Naive B cell (primary cell): ENCODE data around the gene SS18. TPM values are rescaled to one million over a fixed set of nuclear protein-coding genes. Genes with fewer than 3 reads are reported as not detected.

Source experiments
- ATAC-seq, 2 donors: fragments of 150-1000 bp; cut with Tn5 transposase; 2 replicates each; pipeline ENCODE4 v1.10.0; 2021; ENCODE audit warnings: low read depth in 2 of 2, mild to moderate bottlenecking in 2 of 2, moderate library complexity in 2 of 2
- DNase-seq: peaks from one replicate; pipeline ENCODE4 v3.0.0; 2022
- H3K27ac Mint-ChIP-seq, 6 donors: one replicate each; pipeline ENCODE4 v1.8.0; 2020 to 2022; ENCODE audit warnings: mild to moderate bottlenecking in 6 of 6, mixed read lengths in 6 of 6, moderate library complexity in 5 of 6, inconsistent platforms in 2 of 6
- H3K27me3 Mint-ChIP-seq, 3 donors: one replicate each; pipeline ENCODE4 v1.8.0; 2021 to 2022; ENCODE audit warnings: mixed read lengths in 3 of 3, mild to moderate bottlenecking in 1 of 3
- H3K36me3 Mint-ChIP-seq, 2 donors: one replicate each; pipeline ENCODE4 v1.8.0; 2020 to 2022; ENCODE audit warnings: mixed read lengths in 2 of 2, inconsistent platforms in 1 of 2, mild to moderate bottlenecking in 1 of 2
- H3K4me1 Mint-ChIP-seq, 3 donors: one replicate each; pipeline ENCODE4 v1.8.0; 2020 to 2022; ENCODE audit warnings: mixed read lengths in 3 of 3, inconsistent platforms in 1 of 3, mild to moderate bottlenecking in 1 of 3, moderate library complexity in 1 of 3
- H3K4me3 Mint-ChIP-seq, 8 donors: one replicate each; pipeline ENCODE4 v1.8.0; 2020 to 2022; ENCODE audit warnings: mild to moderate bottlenecking in 8 of 8, mixed read lengths in 8 of 8, moderate library complexity in 8 of 8, inconsistent platforms in 2 of 8
- H3K9me3 Mint-ChIP-seq, 7 donors: one replicate each; pipeline ENCODE4 v1.8.0; 2020 to 2022; ENCODE audit warnings: mixed read lengths in 7 of 7, mild to moderate bottlenecking in 5 of 7, inconsistent platforms in 2 of 7, moderate library complexity in 1 of 7
- polyA plus RNA-seq, 6 donors: library from polyadenylated mRNA; unstranded; fragments of 300-500 nt; fragmentation: Illumina TruSeq; gene quantifications; one replicate each; pipeline ENCODE4 v1.2.3, GENCODE V29; 2021; ENCODE audit warnings: low read depth in 6 of 6

SS18 gene
- polyA plus RNA-seq, 6 donors from 2014 or later = 31.4 to 53.5 (median 41.2) TPM

DNA sequence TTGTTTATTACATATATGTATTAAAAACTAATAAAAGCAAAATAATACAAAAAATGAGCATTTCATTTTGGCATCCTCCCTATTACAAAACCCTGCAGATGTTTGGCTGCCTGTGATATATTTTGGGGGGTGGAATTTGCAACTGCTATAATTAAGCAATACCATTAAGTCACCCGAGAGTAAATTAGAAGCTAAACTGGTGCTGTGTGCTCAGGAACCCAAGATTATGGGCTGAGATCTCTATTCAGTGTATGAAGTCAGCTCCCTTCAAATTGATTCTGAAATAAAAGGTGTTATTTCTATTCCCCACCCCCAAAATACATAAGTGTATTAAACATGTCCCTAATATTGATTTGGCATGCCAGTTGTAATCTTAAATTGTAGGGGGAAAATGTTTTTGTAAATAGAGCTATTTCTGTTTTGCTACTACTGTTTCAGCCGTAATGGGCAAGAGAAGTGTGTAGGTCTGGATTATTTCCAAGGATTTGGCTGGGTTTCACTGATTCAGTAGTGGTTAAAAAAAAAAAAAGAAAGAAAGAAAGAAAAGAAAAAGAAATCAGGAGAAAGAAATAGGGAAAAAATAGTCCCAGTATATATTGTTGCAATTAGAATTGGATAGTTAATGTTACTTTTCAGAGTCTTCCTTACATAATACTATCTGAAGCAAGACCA, 110.9 kb downstream of the SS18 start:
- DNase-seq (no peak), ATAC-seq (no peak)
- H3K36me3 Mint-ChIP-seq = peaks cover 0 to 5% of the 10 kb centered on the region in 2 donors
- H3K4me1 Mint-ChIP-seq = no peaks in the 10 kb centered on the region
- H3K27me3 Mint-ChIP-seq = no peaks in the 10 kb centered on the region
- no peak overlapping the region for H3K27ac Mint-ChIP-seq
- H3K4me3 Mint-ChIP-seq = no peak overlapping the region
- no peaks in the 10 kb centered on the region for H3K9me3 Mint-ChIP-seq

DNA sequence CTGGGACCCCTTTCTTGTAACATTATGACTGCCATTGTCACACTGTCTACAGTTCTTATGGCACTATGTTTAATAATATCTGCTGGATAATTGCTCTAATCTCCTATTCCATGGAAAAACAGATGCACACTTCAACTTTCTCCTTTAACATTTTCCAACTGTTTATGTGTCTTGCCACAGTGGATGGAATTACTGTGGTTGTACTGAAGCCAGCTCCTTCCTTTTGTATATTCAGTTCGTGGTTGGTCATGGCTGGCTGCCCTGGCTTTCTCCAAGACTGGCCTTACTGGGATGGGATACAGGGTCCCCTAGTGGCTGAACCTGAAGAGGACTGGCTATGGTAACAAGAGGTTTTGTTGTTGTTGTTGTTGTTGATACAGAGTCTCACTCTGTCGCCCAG, 113.9 kb downstream of the SS18 start:
- no peak overlapping the region for H3K4me3 Mint-ChIP-seq
- ATAC-seq = no peak

DNA sequence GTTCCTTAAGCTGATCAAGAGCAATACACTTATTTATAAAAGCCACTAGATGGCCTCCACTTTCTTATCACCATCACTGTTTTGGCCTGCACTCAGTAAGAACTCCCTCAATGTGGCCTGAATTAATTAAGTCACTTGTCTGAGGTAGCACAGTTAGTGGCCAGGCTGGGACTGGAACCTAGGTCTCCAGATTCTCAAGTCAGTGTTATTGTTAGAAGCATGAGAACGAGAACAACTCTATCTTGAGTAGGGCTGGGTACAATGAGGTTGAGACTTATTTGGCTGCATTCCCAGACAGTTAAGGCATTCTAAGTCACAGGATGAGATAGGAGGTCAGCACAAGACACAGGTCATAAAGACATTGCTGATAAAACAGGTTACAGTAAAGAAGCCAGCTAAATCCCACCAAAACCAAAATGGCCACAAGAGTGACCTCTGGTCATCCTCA, 115.8 kb downstream of the SS18 start:
- Mint-ChIP-seq H3K36me3 (no peaks in the 10 kb centered on the region), H3K27me3 (peaks cover 0 to 3% (median 0%) of the 10 kb centered on the region in 3 donors), H3K9me3 (peaks cover 0 to 2% (median 0%) of the 10 kb centered on the region in 7 donors), H3K27ac (no peak overlapping the region), H3K4me3 (no peak overlapping the region), H3K4me1 (no peaks in the 10 kb centered on the region)
- DNase-seq = no peak
- no peak for ATAC-seq

More for the DNA sequence above, 113.9 kb downstream of the SS18 start:
- Mint-ChIP-seq H3K4me1 (no peaks in the 10 kb centered on the region), H3K27me3 (no peaks in the 10 kb centered on the region), H3K36me3 (no peaks in the 10 kb centered on the region), H3K27ac (no peak overlapping the region), H3K9me3 (peaks cover 0 to 2% (median 0%) of the 10 kb centered on the region in 7 donors)
- DNase-seq = no peak

Other genes with a start within 250 kb of the SS18 start
- 1 to 10 TPM in 5 of 6 donors, under 1 TPM in 1; 0.76 to 3.9 (median 2.9) TPM for gene PSMA8, start 43.3 kb upstream of the SS18 start, polyA plus RNA-seq
- 10 to 100 TPM in 4 of 6 donors, 1 to 10 TPM in 2; 4.9 to 13.5 (median 11.4) TPM for gene TAF4B, start 135.8 kb upstream of the SS18 start, polyA plus RNA-seq